ENCODE measurements around the gene KCNJ12. TPM values are rescaled to one million over a fixed set of nuclear protein-coding genes. Genes with fewer than 3 reads are reported as not detected.
"Not testable (repeated sequence)": the region's sequence is repeated elsewhere in the genome, so short reads cannot be mapped to it uniquely, and the experiment has no call there.

The KCNJ12 gene
- total RNA-seq, 1 donor from 2014 or later = 3.1 TPM

- not testable (repeated sequence) for DNase-seq
These were observed 46.4 kb downstream of the KCNJ12 start for GRCh38 chr17:21422311-21423189.

GRCh38 chr17:21423190-21423493 lies 47.0 kb downstream of the KCNJ12 start:
- not testable (repeated sequence) for DNase-seq

- not testable (repeated sequence) for DNase-seq
These were observed 48.5 kb downstream of the KCNJ12 start for GRCh38 chr17:21424697-21425096.

- DNase-seq = no peak
These were observed 49.2 kb downstream of the KCNJ12 start for GRCh38 chr17:21425321-21425720.

GRCh38 chr17:21425736-21426135 lies 49.6 kb downstream of the KCNJ12 start:
- no peak for DNase-seq

- not testable (repeated sequence) for DNase-seq
These were observed 50.1 kb downstream of the KCNJ12 start for GRCh38 chr17:21426246-21426645.

GRCh38 chr17:21426876-21427275 lies 50.7 kb downstream of the KCNJ12 start:
- DNase-seq = not testable (repeated sequence)

GRCh38 chr17:21427727-21428126 lies 51.6 kb downstream of the KCNJ12 start:
- not testable (repeated sequence) for DNase-seq

GRCh38 chr17:21428752-21429424 lies 52.7 kb downstream of the KCNJ12 start:
- not testable (repeated sequence) for DNase-seq

GRCh38 chr17:21429921-21430628 lies 53.9 kb downstream of the KCNJ12 start:
- DNase-seq = not testable (repeated sequence)

- DNase-seq = not testable (repeated sequence)
These were observed 57.8 kb downstream of the KCNJ12 start for GRCh38 chr17:21433971-21434370.

GRCh38 chr17:21434976-21435375 lies 58.8 kb downstream of the KCNJ12 start:
- DNase-seq = not testable (repeated sequence)

GRCh38 chr17:21436481-21436880 lies 60.3 kb downstream of the KCNJ12 start:
- not testable (repeated sequence) for DNase-seq

- DNase-seq = not testable (repeated sequence)
These were observed 61.0 kb downstream of the KCNJ12 start for GRCh38 chr17:21436883-21437836.

GRCh38 chr17:21438316-21439014 lies 62.3 kb downstream of the KCNJ12 start:
- DNase-seq = not testable (repeated sequence)

GRCh38 chr17:21439015-21439336 lies 62.8 kb downstream of the KCNJ12 start:
- not testable (repeated sequence) for DNase-seq

GRCh38 chr17:21445091-21445650 lies 69.0 kb downstream of the KCNJ12 start:
- DNase-seq = no peak

GRCh38 chr17:21447552-21447951 lies 71.4 kb downstream of the KCNJ12 start:
- DNase-seq = not testable (repeated sequence)

- not testable (repeated sequence) for DNase-seq
These were observed 73.7 kb downstream of the KCNJ12 start for GRCh38 chr17:21449891-21450290.

GRCh38 chr17:21451975-21452374 lies 75.8 kb downstream of the KCNJ12 start:
- DNase-seq = no peak

All from skin of body (tissue), 2 donors.